Subcutaneous abdominal adipose tissue (tissue), 5 donors: ENCODE data around the gene KCND3.

Experiments
- H3K27ac ChIP-seq: one replicate; pipeline ENCODE4 v1.7.0; 2013; ENCODE audit warnings: low read depth, mild to moderate bottlenecking, inconsistent platforms, low read length, moderate library complexity
- H3K27me3 ChIP-seq, 5 donors: one replicate each; pipeline ENCODE4 v1.7.0; 2013; ENCODE audit warnings: low read length in 5 of 5, inconsistent platforms in 1 of 5; ENCODE audit not compliant: control insufficient read depth in 5 of 5, insufficient read depth in 4 of 5
- H3K36me3 ChIP-seq, 5 donors: one replicate each; pipeline ENCODE4 v1.7.0; 2013; ENCODE audit warnings: low read length in 5 of 5; ENCODE audit not compliant: control insufficient read depth in 5 of 5, insufficient read depth in 5 of 5
- H3K4me1 ChIP-seq, 5 donors: one replicate each; pipeline ENCODE4 v1.7.0; 2013; ENCODE audit warnings: low read length in 5 of 5, mild to moderate bottlenecking in 3 of 5, moderate library complexity in 1 of 5; ENCODE audit not compliant: control insufficient read depth in 5 of 5, insufficient read depth in 5 of 5
- H3K4me3 ChIP-seq, 5 donors: one replicate each; pipeline ENCODE4 v1.7.0; 2013; ENCODE audit warnings: low read length in 5 of 5, low read depth in 1 of 5
- H3K9ac ChIP-seq, 5 donors: one replicate each; pipeline ENCODE4 v1.7.0; 2013; ENCODE audit warnings: low read length in 5 of 5, mild to moderate bottlenecking in 4 of 5, moderate library complexity in 3 of 5
- H3K9me3 ChIP-seq, 5 donors: one replicate each; pipeline ENCODE4 v1.7.0; 2013; ENCODE audit warnings: low read length in 5 of 5; ENCODE audit not compliant: control insufficient read depth in 5 of 5
- donor health status: healthy.
- donor health status: healthy.
- donor health status: healthy.
- donor health status: healthy.
- donor health status: healthy.

KCND3 gene

DNA sequence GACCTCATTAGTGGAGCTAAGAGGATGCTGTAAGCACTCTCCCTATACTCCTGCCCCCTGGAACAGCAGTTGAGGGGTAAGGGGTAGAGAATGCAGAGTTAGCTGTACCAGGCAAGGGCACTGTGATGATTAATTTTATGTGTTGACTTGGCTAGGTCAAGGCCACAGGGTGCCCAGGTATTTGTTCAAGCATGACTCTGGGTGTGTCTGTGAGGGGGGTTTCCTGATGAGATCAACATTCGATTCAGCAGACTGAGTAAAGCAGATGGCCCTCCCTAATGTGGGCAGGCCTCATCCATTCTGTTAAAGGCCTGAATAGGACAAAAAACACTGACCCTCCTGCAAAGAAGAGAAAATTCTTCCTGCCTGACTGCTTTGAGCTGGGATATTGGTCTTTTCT is 110.8 kb downstream of the KCND3 start:
- Histone ChIP-seq H3K9me3 (no peaks in the 10 kb centered on the region), H3K36me3 (no peaks in the 10 kb centered on the region), H3K4me3 (no peak overlapping the region), H3K27me3 (peaks cover 0 to 19% (median 0%) of the 10 kb centered on the region in 5 donors), H3K4me1 (peaks cover 0 to 9% (median 2%) of the 10 kb centered on the region in 5 donors), H3K27ac (no peak overlapping the region), H3K9ac (no peak overlapping the region)

DNA sequence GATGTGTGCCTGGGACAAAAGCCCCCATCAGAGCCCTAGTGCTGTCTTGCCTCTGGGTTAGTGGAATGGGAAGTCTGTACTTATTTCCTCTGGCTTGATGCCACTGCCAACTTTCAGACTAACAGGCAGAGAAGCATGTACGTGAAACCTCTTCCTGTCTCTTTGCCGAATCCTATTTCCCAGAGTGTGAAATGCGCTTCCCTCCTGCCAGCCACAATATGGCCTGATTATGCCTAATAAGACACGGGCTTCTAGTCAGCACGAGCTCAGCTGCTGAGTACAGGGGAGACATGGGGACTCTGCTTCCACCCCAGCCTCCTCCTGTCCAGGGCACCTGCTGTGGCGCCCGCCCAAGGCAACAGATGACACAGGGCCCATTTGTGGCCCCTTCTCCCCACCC is 111.4 kb downstream of the KCND3 start:
- Histone ChIP-seq H3K4me1 (peaks cover 0 to 9% (median 2%) of the 10 kb centered on the region in 5 donors), H3K36me3 (no peaks in the 10 kb centered on the region)

DNA sequence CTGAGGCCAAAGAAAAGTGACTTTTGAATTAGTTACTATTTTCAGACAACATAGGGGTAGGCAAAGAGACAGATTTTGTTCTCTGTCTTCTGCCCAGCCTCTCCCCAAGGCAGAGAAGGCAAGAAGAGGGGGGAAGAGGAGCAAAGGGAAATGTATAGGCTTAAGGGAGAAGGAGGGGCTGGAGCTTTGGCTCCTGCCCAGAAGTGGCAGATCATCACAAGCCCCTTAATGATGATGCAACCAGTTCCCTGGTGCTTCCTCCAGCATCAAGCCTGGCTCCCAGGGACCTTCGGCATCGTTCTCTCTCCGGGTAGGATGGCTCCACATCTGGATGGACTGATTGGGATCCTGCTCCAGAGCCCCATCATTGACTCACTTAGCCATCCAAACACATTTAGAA is 112.8 kb downstream of the KCND3 start:
- H3K4me3 ChIP-seq: no peak overlapping the region
- no peak overlapping the region for H3K9ac ChIP-seq
- H3K36me3 ChIP-seq: no peaks in the 10 kb centered on the region
- peaks cover 0 to 15% (median 0%) of the 10 kb centered on the region in 5 donors for H3K27me3 ChIP-seq
- no peak overlapping the region for H3K27ac ChIP-seq
- peaks cover 0 to 9% (median 2%) of the 10 kb centered on the region in 5 donors for H3K4me1 ChIP-seq
- H3K9me3 ChIP-seq: no peaks in the 10 kb centered on the region

More for the DNA sequence above, 111.4 kb downstream of the KCND3 start:
- Histone ChIP-seq H3K9me3 (no peaks in the 10 kb centered on the region), H3K4me3 (no peak overlapping the region), H3K27ac (no peak overlapping the region), H3K27me3 (peaks cover 0 to 19% (median 0%) of the 10 kb centered on the region in 5 donors), H3K9ac (no peak overlapping the region)

DNA sequence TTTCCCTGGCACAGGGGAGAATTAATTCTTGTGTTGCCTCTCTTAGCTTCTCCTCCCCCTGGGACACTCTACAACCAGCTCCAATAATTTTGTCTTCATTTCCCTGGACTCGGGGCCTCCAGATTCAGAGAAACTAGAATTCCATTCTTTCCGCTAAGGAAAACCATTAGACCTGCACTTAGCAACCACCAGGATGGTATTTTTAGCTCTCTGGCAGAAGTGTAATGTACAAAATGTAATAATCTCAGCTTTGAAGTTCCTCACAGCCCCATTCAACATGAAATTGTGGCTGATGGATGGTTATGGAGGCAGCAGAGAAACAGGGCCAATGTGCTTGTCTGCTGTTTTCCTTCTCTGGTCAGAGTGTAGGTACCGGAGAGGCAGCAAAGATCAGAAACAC is 113.8 kb downstream of the KCND3 start:
- Histone ChIP-seq H3K27ac (no peak overlapping the region), H3K4me1 (peaks cover 0 to under 1% (median 0%) of the 10 kb centered on the region in 5 donors)

DNA sequence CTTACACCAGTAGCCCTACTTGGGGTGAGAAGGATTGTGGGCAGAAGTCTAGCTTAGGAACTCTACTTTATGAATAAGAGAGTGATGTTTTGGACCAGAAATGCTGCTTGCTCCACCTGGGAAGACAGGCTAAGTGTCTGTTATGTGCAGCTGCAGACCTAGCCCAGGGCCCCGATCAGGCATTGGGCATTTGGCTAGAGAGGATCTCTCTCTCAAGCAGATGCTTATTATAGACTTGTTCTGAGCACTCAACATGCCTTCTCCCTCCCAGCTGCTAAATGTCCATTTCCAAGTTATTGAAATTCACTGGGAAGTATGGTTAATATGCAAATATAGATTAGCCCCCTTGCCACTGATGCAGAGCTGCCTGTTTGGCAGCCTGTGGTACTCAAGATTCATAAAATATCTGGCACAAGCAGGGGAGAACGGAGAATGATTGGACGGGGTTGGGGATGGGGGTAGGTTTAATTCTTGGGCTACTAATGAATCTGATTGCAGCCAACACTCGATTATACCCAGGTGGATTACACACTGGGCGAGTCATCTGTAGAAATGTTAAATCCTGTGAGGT is 115.9 kb downstream of the KCND3 start:
- Histone ChIP-seq H3K9me3 (no peaks in the 10 kb centered on the region), H3K4me1 (no peaks in the 10 kb centered on the region), H3K36me3 (no peaks in the 10 kb centered on the region), H3K4me3 (no peak overlapping the region), H3K27ac (no peak overlapping the region), H3K9ac (no peak overlapping the region), H3K27me3 (peaks cover 0 to 6% (median 3%) of the 10 kb centered on the region in 5 donors)

More for the DNA sequence above, 113.8 kb downstream of the KCND3 start:
- no peak overlapping the region for H3K4me3 ChIP-seq
- no peaks in the 10 kb centered on the region for H3K36me3 ChIP-seq
- peaks cover 0 to 8% (median under 1%) of the 10 kb centered on the region in 5 donors for H3K27me3 ChIP-seq
- H3K9ac ChIP-seq: no peak overlapping the region
- no peaks in the 10 kb centered on the region for H3K9me3 ChIP-seq

DNA sequence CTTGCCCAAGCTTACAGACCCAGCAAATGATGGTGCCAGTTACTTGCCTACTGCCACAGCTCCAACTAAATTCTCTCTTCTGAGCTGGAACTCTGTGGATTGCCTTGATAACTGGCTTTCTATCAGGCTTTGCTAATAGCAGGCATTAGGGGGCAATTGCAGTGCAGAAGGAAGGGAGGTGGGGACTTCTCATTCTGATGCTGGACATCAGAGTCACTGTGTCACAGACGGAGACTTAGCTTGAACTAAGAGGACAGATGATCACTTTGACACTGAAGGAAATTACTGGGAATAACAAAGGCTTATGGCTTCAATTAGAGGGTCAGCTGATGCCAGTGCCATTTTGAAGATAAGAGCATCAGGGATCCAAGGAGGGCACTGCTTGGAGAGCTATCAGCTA is 119.3 kb downstream of the KCND3 start:
- no peaks in the 10 kb centered on the region for H3K36me3 ChIP-seq
- H3K9ac ChIP-seq: no peak overlapping the region

DNA sequence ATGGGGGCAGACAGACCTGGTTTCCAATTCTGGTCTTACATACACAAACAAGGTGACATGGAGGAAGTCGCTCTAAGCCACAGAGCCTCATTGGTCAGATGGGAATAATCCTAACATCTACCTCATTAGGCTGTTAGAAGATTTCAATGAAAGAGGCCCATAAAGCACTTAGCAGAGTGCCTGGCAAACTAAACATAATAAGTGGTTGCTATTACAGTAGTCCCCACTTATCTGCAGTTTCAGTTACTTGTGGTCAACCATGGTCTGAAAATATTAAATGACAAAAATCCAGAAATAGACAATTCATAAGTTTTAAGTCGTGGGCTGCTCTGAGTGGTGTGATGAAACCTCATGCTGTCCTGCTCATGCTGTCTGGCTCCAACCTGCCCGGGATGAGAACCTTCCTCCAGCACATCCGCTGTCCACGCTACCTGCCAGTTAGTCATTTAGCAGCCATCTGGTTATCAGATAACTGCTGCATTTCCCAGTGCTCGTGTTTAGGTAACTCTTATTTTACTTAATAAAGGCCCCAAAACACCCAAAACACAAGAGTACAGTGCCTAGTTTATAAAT is 121.5 kb downstream of the KCND3 start:
- H3K9ac ChIP-seq: no peak overlapping the region
- no peaks in the 10 kb centered on the region for H3K4me1 ChIP-seq

More for the DNA sequence above, 119.3 kb downstream of the KCND3 start:
- Histone ChIP-seq H3K27ac (no peak overlapping the region), H3K9me3 (no peaks in the 10 kb centered on the region), H3K27me3 (peaks cover 0 to 3% (median 0%) of the 10 kb centered on the region in 5 donors), H3K4me3 (no peak overlapping the region), H3K4me1 (no peaks in the 10 kb centered on the region)

DNA sequence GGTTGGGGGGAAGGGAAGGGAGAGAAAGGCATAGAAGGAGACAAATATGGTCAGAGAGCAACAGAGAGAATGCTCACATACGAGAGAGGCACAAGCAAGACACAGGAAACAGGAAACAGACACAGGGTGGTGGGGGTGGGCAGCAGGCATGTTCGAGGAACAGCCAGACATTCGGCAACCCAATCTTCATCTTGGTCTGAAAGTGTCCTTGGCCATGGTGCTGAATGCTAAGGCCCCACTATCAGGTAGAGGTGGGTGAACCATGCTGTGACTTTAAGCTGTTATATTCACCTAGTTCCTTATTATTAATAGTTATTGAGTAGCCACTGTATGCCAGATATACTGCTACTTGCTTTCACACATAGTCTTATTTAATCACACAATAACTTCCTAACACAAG is 124.6 kb downstream of the KCND3 start:
- no peak overlapping the region for H3K4me3 ChIP-seq
- no peaks in the 10 kb centered on the region for H3K4me1 ChIP-seq
- no peaks in the 10 kb centered on the region for H3K27me3 ChIP-seq
- H3K9ac ChIP-seq: no peak overlapping the region
- H3K36me3 ChIP-seq: no peaks in the 10 kb centered on the region
- H3K27ac ChIP-seq: no peak overlapping the region
- no peaks in the 10 kb centered on the region for H3K9me3 ChIP-seq

More for the DNA sequence above, 121.5 kb downstream of the KCND3 start:
- Histone ChIP-seq H3K27me3 (peaks cover 0 to 3% (median 0%) of the 10 kb centered on the region in 5 donors), H3K9me3 (no peaks in the 10 kb centered on the region), H3K36me3 (no peaks in the 10 kb centered on the region), H3K27ac (no peak overlapping the region), H3K4me3 (no peak overlapping the region)

DNA sequence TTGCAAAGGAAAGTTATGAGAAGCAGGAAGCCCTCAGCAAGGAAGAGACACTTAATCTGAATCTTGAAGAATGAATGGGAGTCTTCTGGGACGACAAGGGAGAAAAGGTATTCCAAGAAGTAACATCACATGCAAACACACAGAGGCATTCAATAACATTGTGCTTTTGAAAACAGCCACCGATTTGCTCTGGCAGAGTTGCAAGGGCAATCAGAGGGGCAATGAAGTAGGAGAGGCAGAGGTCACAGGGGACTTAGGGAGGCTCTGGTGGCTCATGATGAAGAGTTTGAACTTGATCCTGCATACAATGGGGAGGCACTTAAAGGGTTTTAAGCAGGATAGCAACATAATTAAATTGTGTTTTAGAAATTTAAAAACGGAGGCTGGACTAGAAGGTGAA is 126.1 kb downstream of the KCND3 start:
- no peak overlapping the region for H3K9ac ChIP-seq
- no peaks in the 10 kb centered on the region for H3K9me3 ChIP-seq
- H3K4me1 ChIP-seq: no peaks in the 10 kb centered on the region
- H3K36me3 ChIP-seq: no peaks in the 10 kb centered on the region
- no peak overlapping the region for H3K27ac ChIP-seq
- H3K27me3 ChIP-seq: no peaks in the 10 kb centered on the region
- H3K4me3 ChIP-seq: no peak overlapping the region

DNA sequence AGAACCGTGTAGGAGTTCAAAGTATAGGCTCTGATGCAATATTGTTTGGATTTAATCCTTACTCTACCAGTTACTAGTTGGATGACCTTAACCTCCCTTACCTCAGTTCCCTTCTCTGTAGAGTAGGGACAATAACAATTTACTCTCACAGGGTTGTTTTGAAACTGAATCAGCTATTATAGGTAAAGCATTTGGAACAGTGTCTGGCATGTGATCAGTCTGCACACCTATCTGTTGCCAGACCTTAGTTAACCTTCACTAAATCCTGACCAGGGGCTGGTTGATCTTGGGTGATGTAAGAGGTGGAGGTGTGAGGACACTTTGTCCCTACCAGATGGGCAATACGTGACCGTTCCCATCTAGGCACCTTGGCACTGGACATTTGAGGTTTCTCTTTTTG is 126.9 kb downstream of the KCND3 start:
- no peak overlapping the region for H3K4me3 ChIP-seq
- no peak overlapping the region for H3K9ac ChIP-seq
- H3K27ac ChIP-seq: no peak overlapping the region
- H3K4me1 ChIP-seq: no peaks in the 10 kb centered on the region
- H3K36me3 ChIP-seq: no peaks in the 10 kb centered on the region
- H3K9me3 ChIP-seq: no peaks in the 10 kb centered on the region
- H3K27me3 ChIP-seq: no peaks in the 10 kb centered on the region
